ENCODE results near the gene GALNT18.
A peak's percentile ranks its signal among the peaks of the same experiment; 100 is the strongest.

Gene GALNT18

GRCh38 chr11:11577932-11578911 lies 43.6 kb downstream of the GALNT18 start:
- no peaks in the 10 kb centered on the region for H3K9me3 Mint-ChIP-seq
- H3K27me3 Mint-ChIP-seq (ENCODE audit: low read depth) = no peaks in the 10 kb centered on the region
- DNase-seq (ENCODE audit: low spot score) = no peak
- H3K4me3 Mint-ChIP-seq = no peak overlapping the region
- no peaks in the 10 kb centered on the region for H3K36me3 Mint-ChIP-seq (ENCODE audit: low read depth)
- peaks cover 4% of the 10 kb centered on the region for H3K4me1 Mint-ChIP-seq (ENCODE audit: low read depth)
- H3K27ac Mint-ChIP-seq = no peak overlapping the region

GRCh38 chr11:11577251-11577855 lies 44.5 kb downstream of the GALNT18 start:
- no peaks in the 10 kb centered on the region for H3K9me3 Mint-ChIP-seq
- no peaks in the 10 kb centered on the region for H3K27me3 Mint-ChIP-seq (ENCODE audit: low read depth)
- H3K36me3 Mint-ChIP-seq (ENCODE audit: low read depth) = no peaks in the 10 kb centered on the region
- no peak overlapping the region for H3K4me3 Mint-ChIP-seq
- no peak overlapping the region for H3K27ac Mint-ChIP-seq
- no peak for DNase-seq (ENCODE audit: low spot score)
- H3K4me1 Mint-ChIP-seq (ENCODE audit: low read depth) = peaks cover 4% of the 10 kb centered on the region

DNA sequence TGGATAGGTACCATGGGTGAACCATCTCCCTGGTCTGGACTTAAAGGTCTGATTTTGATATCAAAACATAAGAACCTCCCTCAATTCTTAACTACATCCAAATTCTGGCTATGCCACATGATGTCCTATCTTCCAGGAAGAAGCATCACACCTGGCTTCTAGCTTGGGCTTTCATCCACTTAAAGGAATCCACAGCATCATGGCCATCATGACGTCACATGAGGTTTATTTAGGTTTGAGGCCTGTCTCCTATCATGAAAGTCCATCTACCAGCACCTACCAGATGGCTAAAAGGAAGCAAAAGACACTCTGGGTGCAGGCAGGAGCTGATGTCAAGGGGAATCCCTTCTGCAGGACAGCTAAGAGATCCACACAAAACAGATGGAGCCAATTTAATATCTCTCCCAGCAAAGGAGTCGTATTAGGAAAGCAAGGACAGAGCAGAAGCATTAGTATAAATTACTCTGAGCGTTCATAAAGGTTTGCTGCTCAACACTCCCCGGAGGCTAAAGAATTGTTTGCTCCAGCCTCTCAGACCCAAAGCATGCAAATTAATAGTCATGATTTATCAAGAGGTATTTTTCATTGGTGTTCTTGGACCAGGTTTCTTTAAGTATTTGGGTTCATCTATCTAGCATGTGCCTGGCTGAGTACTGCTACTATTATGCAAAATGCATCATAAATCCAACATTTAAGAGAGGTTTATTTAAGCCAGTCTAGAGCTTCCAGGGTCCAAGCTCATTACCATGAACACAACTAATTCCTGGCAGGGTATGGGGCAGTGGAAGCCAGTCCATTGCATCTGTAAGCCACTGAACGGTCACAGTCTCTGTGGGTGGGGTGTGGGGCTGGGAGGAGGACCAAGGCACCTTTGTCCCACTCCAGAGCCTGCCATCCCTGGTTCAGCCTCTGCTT lies 47.2 kb downstream of the GALNT18 start:
- Mint-ChIP-seq H3K4me3 (no peak overlapping the region), H3K27me3 (ENCODE audit: low read depth) (no peaks in the 10 kb centered on the region), H3K4me1 (ENCODE audit: low read depth) (peaks cover 15% of the 10 kb centered on the region), H3K27ac (no peak overlapping the region), H3K9me3 (no peaks in the 10 kb centered on the region), H3K36me3 (ENCODE audit: low read depth) (no peaks in the 10 kb centered on the region)
- no peak for DNase-seq (ENCODE audit: low spot score)

DNA sequence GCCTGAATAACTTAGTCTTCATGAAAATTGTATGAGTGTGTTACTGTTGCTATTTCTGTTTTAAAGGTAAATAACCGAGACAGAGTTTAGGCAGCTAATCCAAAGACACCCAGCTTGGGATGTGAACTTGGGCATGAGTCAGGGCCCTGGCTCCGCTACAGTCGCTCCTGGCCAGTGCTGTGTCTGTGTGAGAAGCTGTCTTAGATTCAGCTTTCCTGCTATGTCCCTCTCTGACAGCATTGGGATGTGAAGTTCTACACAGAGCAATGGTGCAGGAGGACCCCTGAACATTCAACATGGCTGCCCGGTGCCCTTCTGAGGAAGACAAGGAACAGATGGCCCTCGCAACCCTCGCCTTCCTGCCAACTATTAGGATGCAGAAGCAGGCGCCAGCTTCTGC lies 49.4 kb downstream of the GALNT18 start:
- Mint-ChIP-seq H3K4me1 (ENCODE audit: low read depth) (peaks cover 28% of the 10 kb centered on the region), H3K27me3 (ENCODE audit: low read depth) (no peaks in the 10 kb centered on the region), H3K27ac (no peak overlapping the region), H3K4me3 (no peak overlapping the region), H3K36me3 (ENCODE audit: low read depth) (no peaks in the 10 kb centered on the region), H3K9me3 (no peaks in the 10 kb centered on the region)
- no peak for DNase-seq (ENCODE audit: low spot score)

GRCh38 chr11:11571893-11572292 lies 49.9 kb downstream of the GALNT18 start:
- no peak overlapping the region for H3K4me3 Mint-ChIP-seq
- H3K27me3 Mint-ChIP-seq (ENCODE audit: low read depth) = no peaks in the 10 kb centered on the region
- no peaks in the 10 kb centered on the region for H3K9me3 Mint-ChIP-seq
- H3K27ac Mint-ChIP-seq = no peak overlapping the region
- no peak for DNase-seq (ENCODE audit: low spot score)
- H3K36me3 Mint-ChIP-seq (ENCODE audit: low read depth) = no peaks in the 10 kb centered on the region
- H3K4me1 Mint-ChIP-seq (ENCODE audit: low read depth) = peaks cover 27% of the 10 kb centered on the region

GRCh38 chr11:11570823-11571222 lies 51.0 kb downstream of the GALNT18 start:
- no peak for DNase-seq (ENCODE audit: low spot score)
- Mint-ChIP-seq H3K27ac (peak overlapping the region; percentile 2), H3K9me3 (no peaks in the 10 kb centered on the region), H3K36me3 (ENCODE audit: low read depth) (no peaks in the 10 kb centered on the region), H3K27me3 (ENCODE audit: low read depth) (no peaks in the 10 kb centered on the region), H3K4me1 (ENCODE audit: low read depth) (peaks cover 27% of the 10 kb centered on the region), H3K4me3 (no peak overlapping the region)

GRCh38 chr11:11569936-11570491 lies 51.8 kb downstream of the GALNT18 start:
- no peak overlapping the region for H3K4me3 Mint-ChIP-seq
- no peaks in the 10 kb centered on the region for H3K27me3 Mint-ChIP-seq (ENCODE audit: low read depth)
- no peaks in the 10 kb centered on the region for H3K9me3 Mint-ChIP-seq
- no peaks in the 10 kb centered on the region for H3K36me3 Mint-ChIP-seq (ENCODE audit: low read depth)
- H3K4me1 Mint-ChIP-seq (ENCODE audit: low read depth) = peaks cover 27% of the 10 kb centered on the region
- no peak overlapping the region for H3K27ac Mint-ChIP-seq
- no peak for DNase-seq (ENCODE audit: low spot score)

DNA sequence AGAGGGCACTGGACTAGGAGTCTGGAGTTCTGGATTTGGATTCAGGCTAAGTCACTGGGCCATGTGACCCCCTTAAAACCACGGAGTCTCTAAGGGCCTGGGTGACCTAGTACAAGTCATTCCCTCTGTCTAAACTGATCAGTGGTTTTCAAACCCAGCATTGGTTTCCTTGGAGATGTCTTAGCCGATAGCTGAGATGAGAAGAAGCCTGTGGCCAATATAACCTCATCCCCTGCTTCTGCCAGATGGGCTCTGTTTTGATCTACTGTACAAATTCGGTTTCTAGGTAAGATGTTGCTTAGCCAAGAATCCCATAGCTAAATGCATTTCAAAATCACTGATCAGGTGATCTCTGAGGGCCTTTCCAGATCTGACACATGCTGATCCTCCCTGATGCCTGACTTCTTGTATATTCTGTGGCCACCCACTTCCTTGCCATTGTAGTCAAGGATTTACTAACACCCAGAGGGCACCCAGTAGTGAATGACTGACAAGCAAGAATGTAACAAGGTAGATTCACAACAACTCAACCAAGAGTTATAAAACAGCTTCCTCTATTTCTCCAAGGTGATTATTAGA lies 53.1 kb downstream of the GALNT18 start:
- no peak overlapping the region for H3K4me3 Mint-ChIP-seq
- peak overlapping the region; percentile 37 for H3K27ac Mint-ChIP-seq
- no peaks in the 10 kb centered on the region for H3K9me3 Mint-ChIP-seq
- peak; percentile 50 for DNase-seq (ENCODE audit: low spot score)
- H3K36me3 Mint-ChIP-seq (ENCODE audit: low read depth) = no peaks in the 10 kb centered on the region
- peaks cover 27% of the 10 kb centered on the region for H3K4me1 Mint-ChIP-seq (ENCODE audit: low read depth)
- H3K27me3 Mint-ChIP-seq (ENCODE audit: low read depth) = no peaks in the 10 kb centered on the region

DNA sequence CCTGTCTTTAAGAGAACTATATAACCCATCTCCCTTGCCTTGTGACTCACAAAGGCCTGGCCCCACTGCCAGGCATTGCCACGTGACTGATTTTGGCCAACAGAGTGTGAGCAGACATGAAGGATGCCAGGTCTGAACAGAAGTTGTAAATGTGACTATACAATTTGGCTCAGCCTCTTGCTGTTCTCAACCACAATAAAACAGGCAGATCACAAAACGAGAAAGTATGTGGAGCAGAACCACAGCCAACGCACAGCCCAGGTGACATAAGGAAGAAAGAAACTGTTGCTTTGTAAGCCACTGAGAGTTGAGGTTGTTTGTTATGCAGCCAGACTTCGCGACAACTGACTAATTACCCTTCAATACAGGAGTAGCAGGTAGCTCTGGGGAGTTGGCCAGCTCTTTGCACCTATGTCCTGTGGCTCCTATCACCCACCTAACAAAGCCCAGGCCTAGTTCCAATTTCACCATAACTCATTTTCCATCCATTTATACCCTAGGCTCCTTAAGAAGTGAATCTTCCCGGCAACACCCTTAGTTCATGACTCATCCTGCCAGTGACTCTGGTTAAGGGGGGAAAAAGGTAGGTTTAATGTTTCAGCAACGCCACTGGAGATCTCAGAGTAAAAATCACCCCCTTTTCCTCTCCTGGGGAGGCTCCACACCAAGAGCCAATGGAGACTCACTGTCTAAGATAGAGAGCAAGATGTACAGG lies 53.7 kb downstream of the GALNT18 start:
- peak overlapping the region; percentile 3 for H3K27ac Mint-ChIP-seq
- peaks cover 27% of the 10 kb centered on the region for H3K4me1 Mint-ChIP-seq (ENCODE audit: low read depth)
- H3K9me3 Mint-ChIP-seq = no peaks in the 10 kb centered on the region
- peak; percentile 42 for DNase-seq (ENCODE audit: low spot score)
- peaks cover under 1% of the 10 kb centered on the region for H3K27me3 Mint-ChIP-seq (ENCODE audit: low read depth)
- H3K36me3 Mint-ChIP-seq (ENCODE audit: low read depth) = no peaks in the 10 kb centered on the region
- H3K4me3 Mint-ChIP-seq = no peak overlapping the region

DNA sequence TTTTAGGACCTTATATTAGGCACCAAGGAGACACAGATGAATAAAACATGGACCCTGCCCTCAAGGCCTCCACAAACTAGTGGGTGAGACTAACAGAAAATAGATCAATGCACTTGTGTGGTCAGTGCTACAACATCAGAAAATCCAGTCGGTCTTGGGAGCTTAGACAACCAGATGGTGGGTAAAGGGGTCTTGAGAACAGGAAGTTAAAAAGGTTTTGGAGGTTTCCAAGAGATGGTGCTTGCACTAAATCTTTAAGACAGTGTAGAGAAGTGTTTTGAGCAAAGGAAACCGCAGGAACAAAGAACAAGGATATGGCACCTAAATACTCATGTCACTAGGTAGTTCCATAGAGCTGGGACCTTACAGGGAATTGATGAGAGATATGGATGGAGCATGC lies 56.2 kb downstream of the GALNT18 start:
- no peak overlapping the region for H3K27ac Mint-ChIP-seq
- DNase-seq (ENCODE audit: low spot score) = no peak
- H3K36me3 Mint-ChIP-seq (ENCODE audit: low read depth) = no peaks in the 10 kb centered on the region
- peaks cover 2% of the 10 kb centered on the region for H3K27me3 Mint-ChIP-seq (ENCODE audit: low read depth)
- no peaks in the 10 kb centered on the region for H3K9me3 Mint-ChIP-seq
- H3K4me3 Mint-ChIP-seq = no peak overlapping the region
- peaks cover 24% of the 10 kb centered on the region for H3K4me1 Mint-ChIP-seq (ENCODE audit: low read depth)

GRCh38 chr11:11563200-11563975 lies 58.4 kb downstream of the GALNT18 start:
- H3K27ac Mint-ChIP-seq = no peak overlapping the region
- no peak overlapping the region for H3K4me3 Mint-ChIP-seq
- no peak for DNase-seq (ENCODE audit: low spot score)

DNA sequence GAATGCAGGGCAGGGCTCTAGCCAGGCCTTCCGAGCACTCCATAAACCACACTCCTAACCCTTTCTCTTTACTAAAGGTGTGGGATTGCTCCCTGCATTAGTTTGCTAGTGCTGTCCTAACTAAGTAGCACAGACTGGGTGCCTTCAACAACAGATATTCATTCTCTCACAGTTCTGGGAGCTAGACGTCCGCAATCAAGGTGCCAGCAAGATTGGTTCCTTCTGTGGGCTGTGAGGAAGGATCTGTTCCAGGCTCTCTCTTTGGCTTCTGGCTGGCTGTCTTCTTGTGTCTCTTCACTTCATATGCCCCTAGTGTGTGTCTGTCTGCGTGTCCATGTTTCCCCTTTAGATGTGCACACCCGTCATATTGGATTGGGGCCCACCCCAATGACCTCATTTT lies 59.8 kb downstream of the GALNT18 start:
- peaks cover 2% of the 10 kb centered on the region for H3K27me3 Mint-ChIP-seq (ENCODE audit: low read depth)
- no peak for DNase-seq (ENCODE audit: low spot score)
- H3K36me3 Mint-ChIP-seq (ENCODE audit: low read depth) = no peaks in the 10 kb centered on the region
- H3K9me3 Mint-ChIP-seq = no peaks in the 10 kb centered on the region
- no peak overlapping the region for H3K4me3 Mint-ChIP-seq
- H3K4me1 Mint-ChIP-seq (ENCODE audit: low read depth) = no peaks in the 10 kb centered on the region
- no peak overlapping the region for H3K27ac Mint-ChIP-seq

More at GRCh38 chr11:11563200-11563975, 58.4 kb downstream of the GALNT18 start:
- peaks cover 2% of the 10 kb centered on the region for H3K27me3 Mint-ChIP-seq (ENCODE audit: low read depth)
- H3K4me1 Mint-ChIP-seq (ENCODE audit: low read depth) = peaks cover 6% of the 10 kb centered on the region
- no peaks in the 10 kb centered on the region for H3K36me3 Mint-ChIP-seq (ENCODE audit: low read depth)
- H3K9me3 Mint-ChIP-seq = no peaks in the 10 kb centered on the region
